GM12878 (cell line): ENCODE measurements around the gene RIC1. TPM values are rescaled to one million over a fixed set of nuclear protein-coding genes. Genes with fewer than 3 reads are reported as not detected.

Source experiments
- ATAC-seq: fragments of 200-7000 bp; cut with Tn5 transposase; 3 replicates; pipeline ENCODE4 v1.9.1; 2020; ENCODE audit warnings: mild to moderate bottlenecking, moderate library complexity
- BruUV-seq: library from RNA; stranded (reverse); fragments of 400-500 nt; replicated peaks from 2 replicates; lab custom pipeline; 2021; lab: Mats Ljungman, UMichigan
- CTCF ChIA-PET: fragments of 300-600 bp; sonication (Branson Sonifier 250); formaldehyde crosslinking; extraction: SDS; loops from one replicate; lab custom pipeline; 2021; ENCODE audit warnings: inconsistent platforms; lab: Yijun Ruan, JAX
- POLR2A ChIA-PET: fragments of 350-600 bp; formaldehyde crosslinking; extraction: SDS; loops from one replicate; lab custom pipeline; 2021; ENCODE audit warnings: inconsistent platforms; lab: Charles Lee
- RAD21 ChIA-PET: fragments of 300-600 bp; sonication (Branson Sonifier 250); formaldehyde crosslinking; loops from one replicate; lab custom pipeline; 2023; ENCODE audit warnings: antibody characterized with exemption; ENCODE audit not compliant: unreplicated experiment; lab: Charles Lee
- SMC1A ChIA-PET: fragments of 300-600 bp; sonication (Branson Sonifier 250); formaldehyde crosslinking; loops from one replicate; lab custom pipeline; 2023; ENCODE audit not compliant: unreplicated experiment, uncharacterized antibody; lab: Charles Lee
- DNase-seq: peaks from one replicate; pipeline ENCODE4 v3.0.0-alpha.2; 2011; ENCODE audit warnings: low read depth, low spot score
- FAIRE-seq: peaks from 3 replicates; lab custom pipeline; 2011; peaks lifted over from hg19 to GRCh38; lab: Jason Lieb, UNC
- H2AFZ ChIP-seq: 2 replicates; pipeline ENCODE4 v1.6.0; 2011; ENCODE audit warnings: low read depth, low read length, control low read depth; ENCODE audit not compliant: control insufficient read depth
- H3K27ac ChIP-seq: 2 replicates; pipeline ENCODE4 v1.5.1; 2011; ENCODE audit warnings: control low read depth; ENCODE audit not compliant: control insufficient read depth, insufficient read depth
- H3K27me3 ChIP-seq, 2 experiments: replicated peaks in 1 of 2; 2 replicates each; pipeline versions ENCODE4 v1.6.0 to v1.6.1; 2011; ENCODE audit warnings: low read length in 1 of 2; ENCODE audit not compliant: control insufficient read depth in 2 of 2, insufficient read depth in 2 of 2
- H3K36me3 ChIP-seq, 2 experiments: 2 replicates each; pipeline ENCODE4 v1.5.1; 2011; ENCODE audit warnings: low read length in 1 of 2; ENCODE audit not compliant: control insufficient read depth in 2 of 2, insufficient read depth in 2 of 2
- H3K4me1 ChIP-seq: 2 replicates; pipeline ENCODE4 v1.6.1; 2011; ENCODE audit warnings: mild to moderate bottlenecking, low read length, moderate library complexity, mixed read lengths; ENCODE audit not compliant: control insufficient read depth, insufficient read depth
- H3K4me2 ChIP-seq: 2 replicates; pipeline ENCODE4 v1.6.0; 2011; ENCODE audit warnings: control low read depth; ENCODE audit not compliant: control insufficient read depth, insufficient read depth
- H3K4me3 ChIP-seq: fragments of 200-600 bp; sonication (generic); 2 replicates; pipeline ENCODE4 v1.5.1; 2016
- H3K79me2 ChIP-seq: 2 replicates; pipeline ENCODE4 v1.6.0; 2011; ENCODE audit warnings: low read length; ENCODE audit not compliant: control insufficient read depth, insufficient read depth
- H3K9ac ChIP-seq: 2 replicates; pipeline ENCODE4 v1.8.0; 2011; ENCODE audit warnings: low read length, control low read depth, mixed read lengths; ENCODE audit not compliant: control insufficient read depth, insufficient read depth
- H3K9me3 ChIP-seq: replicated peaks from 3 replicates; pipeline ENCODE4 v1.5.1; 2011; ENCODE audit warnings: mild to moderate bottlenecking, low read length; ENCODE audit not compliant: control insufficient read depth, insufficient read depth
- H4K20me1 ChIP-seq: 2 replicates; pipeline ENCODE4 v1.6.0; 2011; ENCODE audit not compliant: control insufficient read depth, insufficient read depth
- E2F8 ChIP-seq: fragments of 450-650 bp; IDR thresholded peaks from 2 replicates; pipeline ENCODE4 v1.6.1; 2018; ENCODE audit warnings: mild to moderate bottlenecking, low read depth, moderate library complexity; ENCODE audit not compliant: partially characterized antibody
- EED ChIP-seq: sonication (generic); IDR thresholded peaks from 2 replicates; pipeline ENCODE4 v1.6.1; 2016; ENCODE audit warnings: antibody characterized with exemption, low read depth
- ELK1 ChIP-seq: IDR thresholded peaks from 2 replicates; pipeline ENCODE4 v1.6.1; 2012; ENCODE audit warnings: low read depth, low read length, improper control_type of control experiment
- ESRRA ChIP-seq: IDR thresholded peaks from 2 replicates; pipeline ENCODE4 v1.6.1; 2012; ENCODE audit warnings: mild to moderate bottlenecking, low read length, improper control_type of control experiment
- IRF4 ChIP-seq: IDR thresholded peaks from 2 replicates; pipeline ENCODE4 v1.6.1; 2011; ENCODE audit warnings: low read depth, low read length
- MTA3 ChIP-seq: IDR thresholded peaks from 2 replicates; pipeline ENCODE4 v1.6.1; 2012; ENCODE audit warnings: low read length, inconsistent platforms, borderline replicate concordance
- MXI1 ChIP-seq: fragments of 150-350 bp; IDR thresholded peaks from 2 replicates; pipeline ENCODE4 v1.6.1; 2011; ENCODE audit warnings: low read depth, mild to moderate bottlenecking, inconsistent platforms, low read length, improper control_type of control experiment
- MYB ChIP-seq: fragments of 150-350 bp; IDR thresholded peaks from 2 replicates; pipeline ENCODE4 v1.6.1; 2014; ENCODE audit warnings: mild to moderate bottlenecking, low read depth, low read length, borderline replicate concordance
- MYC ChIP-seq: IDR thresholded peaks from 2 replicates; pipeline ENCODE4 v1.6.1; 2011; ENCODE audit warnings: mild to moderate bottlenecking, low read length, moderate library complexity, inconsistent platforms; ENCODE audit not compliant: insufficient read depth, insufficient replicate concordance, insufficient read length, severe bottlenecking
- NR2F1 ChIP-seq: fragments of 450-650 bp; conservative IDR thresholded peaks from 2 replicates; pipeline ENCODE4 v1.6.1; 2017; ENCODE audit warnings: mild to moderate bottlenecking
- POLR2A ChIP-seq: IDR thresholded peaks from 2 replicates; pipeline ENCODE4 v1.6.1; 2011; ENCODE audit warnings: low read depth, mild to moderate bottlenecking, low read length
- RUNX3 ChIP-seq: IDR thresholded peaks from 2 replicates; pipeline ENCODE4 v1.6.1; 2012; ENCODE audit warnings: low read length, inconsistent platforms
- SPI1 ChIP-seq: IDR thresholded peaks from 2 replicates; pipeline ENCODE4 v1.6.1; 2011; ENCODE audit warnings: low read depth, mild to moderate bottlenecking, low read length, moderate library complexity, borderline replicate concordance; ENCODE audit not compliant: insufficient read depth
- WGBS: methylation state at CpG from one replicate; pipeline ENCODE4 v1.1.6; 2016; ENCODE audit warnings: low lambda C conversion rate; ENCODE audit not compliant: insufficient replicate concordance, insufficient coverage; ENCODE audit errors: missing lambda C conversion rate; 5-methylcytosine and 5-hydroxymethylcytosine counted together
- in situ Hi-C: fragments of 300-500 bp; cut with MboI; formaldehyde crosslinking; loops from 9 replicates; pipeline ENCODE4 v1.14.3; 2018; ENCODE audit warnings: mixed read lengths
- intact Hi-C: fragments of 100-400 bp; cut with micrococcal nuclease; formaldehyde crosslinking; loops from one replicate; pipeline ENCODE4 v1.14.2; 2022; ENCODE audit not compliant: unreplicated experiment
- polyA plus RNA-seq, 11 experiments: library from polyadenylated mRNA; depleted of rRNA in 4 of 11; unstranded in 6 of 11; stranded (reverse) in 5 of 11; fragments of >200 nt; fragmentation: Nextera tagmentation in 4 of 11; fragmentation: Illumina TruSeq in 1 of 11; extraction: Ambion mirVana in 4 of 11; extraction: Trizol in 1 of 11; gene quantifications; 1 replicate in 1 of 11; 2 replicates in 10 of 11; pipeline versions ENCODE4 v1.2.1 to v1.2.3, GENCODE V29; 2011 to 2016; ENCODE audit warnings: inconsistent platforms in 2 of 11, missing spikeins in 2 of 11, low read depth in 1 of 11
- total RNA-seq, 4 experiments: library from RNA; depleted of rRNA in 3 of 4; stranded (reverse); fragments of >200 nt in 3 of 4; fragmentation: Illumina TruSeq in 1 of 4; extraction: Trizol in 1 of 4; gene quantifications; 2 replicates each; pipeline versions ENCODE4 v1.2.1 to v1.2.3, GENCODE V29; 2013 to 2021
- TF ChIP-seq, protein P1 (sequence below): IDR thresholded peaks from 2 replicates; pipeline ENCODE4 v1.6.1; 2011; ENCODE audit warnings: borderline replicate concordance, low read depth, mild to moderate bottlenecking, moderate library complexity, low read length; ENCODE audit not compliant: insufficient read depth, poor library complexity, severe bottlenecking

The RIC1 gene
- total and polyA plus RNA-seq, 10 of the 15 experiments (the other 5 are each of a cell fraction or from before 2014, with no cell fraction given), result 6.2 to 59.8 (median 33.3) TPM

DNA sequence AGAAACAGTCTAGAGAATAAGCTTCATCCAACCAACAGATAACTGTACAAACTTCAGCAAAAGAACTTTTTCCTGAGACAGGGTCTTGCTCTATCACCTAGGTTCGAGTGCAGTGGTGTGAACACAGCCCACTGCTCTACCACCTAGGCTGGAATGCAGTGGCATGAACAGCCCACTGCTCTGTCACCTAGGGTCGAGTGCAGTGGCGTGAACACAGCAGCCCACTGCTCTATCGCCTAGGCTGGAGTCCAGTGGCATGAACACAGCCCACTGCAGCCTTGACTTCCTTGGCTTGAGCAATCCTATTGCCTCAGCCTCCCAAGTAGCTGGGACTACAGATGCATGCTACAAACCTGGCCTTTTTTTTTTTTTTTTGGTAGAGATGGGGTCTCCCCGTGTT lies 160.6 kb downstream of the RIC1 start (continued):
- no peak for TF ChIP-seq E2F8
- TF ChIP-seq MXI1, result no peak
- no peak for TF ChIP-seq IRF4
- TF ChIP-seq POLR2A, result no peak
- no peak for TF ChIP-seq ESRRA

GRCh38 chr9:5790923-5791322 lies 162.0 kb downstream of the RIC1 start:
- intact Hi-C loops, result no loop called here
- POLR2A ChIA-PET, result no interaction called here
- no peak for TF ChIP-seq RUNX3
- TF ChIP-seq NR2F1, result no peak
- TF ChIP-seq MTA3, result no peak
- TF ChIP-seq SPI1, result no peak
- TF ChIP-seq MYC, result no peak
- TF ChIP-seq, protein P1, sequence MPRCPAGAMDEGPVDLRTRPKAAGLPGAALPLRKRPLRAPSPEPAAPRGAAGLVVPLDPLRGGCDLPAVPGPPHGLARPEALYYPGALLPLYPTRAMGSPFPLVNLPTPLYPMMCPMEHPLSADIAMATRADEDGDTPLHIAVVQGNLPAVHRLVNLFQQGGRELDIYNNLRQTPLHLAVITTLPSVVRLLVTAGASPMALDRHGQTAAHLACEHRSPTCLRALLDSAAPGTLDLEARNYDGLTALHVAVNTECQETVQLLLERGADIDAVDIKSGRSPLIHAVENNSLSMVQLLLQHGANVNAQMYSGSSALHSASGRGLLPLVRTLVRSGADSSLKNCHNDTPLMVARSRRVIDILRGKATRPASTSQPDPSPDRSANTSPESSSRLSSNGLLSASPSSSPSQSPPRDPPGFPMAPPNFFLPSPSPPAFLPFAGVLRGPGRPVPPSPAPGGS, result no peak
- no peak for TF ChIP-seq EED
- TF ChIP-seq MYB, result no peak
- no peak for TF ChIP-seq ELK1
- TF ChIP-seq E2F8, result no peak
- TF ChIP-seq ESRRA, result no peak

More at GRCh38 chr9:5790923-5791322, 162.0 kb downstream of the RIC1 start:
- Histone ChIP-seq H2AFZ (no peak overlapping the region), H3K79me2 (no peaks in the 10 kb centered on the region), H3K4me3 (no peak overlapping the region), H3K27me3 (no peaks in the 10 kb centered on the region), H3K4me1 (no peaks in the 10 kb centered on the region), H3K9me3 (no peaks in the 10 kb centered on the region), H4K20me1 (no peaks in the 10 kb centered on the region), H3K9ac (no peak overlapping the region), H3K36me3 (peaks cover 10% of the 10 kb centered on the region in 2 experiments), H3K27ac (no peak overlapping the region), H3K4me2 (no peak overlapping the region)
- BruUV-seq, result no TSS peak
- SMC1A ChIA-PET, result no interaction called here
- no peak for DNase-seq
- FAIRE-seq, result no peak
- RAD21 ChIA-PET, result no interaction called here
- in situ Hi-C loops, result no loop called here
- CTCF ChIA-PET, result no interaction called here
- ATAC-seq, result no peak
- 91% methylated on average over 1 of the region's 1 CpG for WGBS
